Measurements from ENCODE around the gene ZFYVE21.

The ZFYVE21 gene

DNA sequence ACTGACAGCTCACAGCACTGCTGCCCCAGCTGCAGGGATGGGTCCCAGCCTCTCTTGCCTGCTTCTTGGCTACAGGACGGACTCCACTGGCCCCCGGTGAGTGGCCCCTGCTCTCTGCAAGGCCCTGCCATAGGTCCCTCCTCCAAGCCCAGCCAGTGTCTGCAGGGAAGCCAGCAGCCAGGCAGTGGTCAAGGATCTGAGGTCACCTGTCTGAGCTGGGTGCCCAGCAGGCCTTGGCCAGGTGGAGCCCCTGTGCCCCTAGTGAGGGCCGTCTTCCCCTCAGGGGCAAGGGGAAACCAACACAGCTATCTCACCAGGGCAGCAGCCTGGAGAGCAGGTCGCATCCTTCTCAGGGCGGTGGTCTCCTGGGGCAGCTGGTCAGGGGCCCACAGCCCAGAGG is 13.5 kb upstream of the ZFYVE21 start:
- H3K4me3 ChIP-seq (ENCODE audit: low read depth, low read length), result no peak overlapping the region
- TF ChIP-seq, protein P1, sequence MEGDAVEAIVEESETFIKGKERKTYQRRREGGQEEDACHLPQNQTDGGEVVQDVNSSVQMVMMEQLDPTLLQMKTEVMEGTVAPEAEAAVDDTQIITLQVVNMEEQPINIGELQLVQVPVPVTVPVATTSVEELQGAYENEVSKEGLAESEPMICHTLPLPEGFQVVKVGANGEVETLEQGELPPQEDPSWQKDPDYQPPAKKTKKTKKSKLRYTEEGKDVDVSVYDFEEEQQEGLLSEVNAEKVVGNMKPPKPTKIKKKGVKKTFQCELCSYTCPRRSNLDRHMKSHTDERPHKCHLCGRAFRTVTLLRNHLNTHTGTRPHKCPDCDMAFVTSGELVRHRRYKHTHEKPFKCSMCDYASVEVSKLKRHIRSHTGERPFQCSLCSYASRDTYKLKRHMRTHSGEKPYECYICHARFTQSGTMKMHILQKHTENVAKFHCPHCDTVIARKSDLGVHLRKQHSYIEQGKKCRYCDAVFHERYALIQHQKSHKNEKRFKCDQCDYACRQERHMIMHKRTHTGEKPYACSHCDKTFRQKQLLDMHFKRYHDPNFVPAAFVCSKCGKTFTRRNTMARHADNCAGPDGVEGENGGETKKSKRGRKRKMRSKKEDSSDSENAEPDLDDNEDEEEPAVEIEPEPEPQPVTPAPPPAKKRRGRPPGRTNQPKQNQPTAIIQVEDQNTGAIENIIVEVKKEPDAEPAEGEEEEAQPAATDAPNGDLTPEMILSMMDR (IDR thresholded peaks at IDR 0.05; ENCODE audit: borderline replicate concordance, insufficient read depth, low read depth, low read length), result no peak

DNA sequence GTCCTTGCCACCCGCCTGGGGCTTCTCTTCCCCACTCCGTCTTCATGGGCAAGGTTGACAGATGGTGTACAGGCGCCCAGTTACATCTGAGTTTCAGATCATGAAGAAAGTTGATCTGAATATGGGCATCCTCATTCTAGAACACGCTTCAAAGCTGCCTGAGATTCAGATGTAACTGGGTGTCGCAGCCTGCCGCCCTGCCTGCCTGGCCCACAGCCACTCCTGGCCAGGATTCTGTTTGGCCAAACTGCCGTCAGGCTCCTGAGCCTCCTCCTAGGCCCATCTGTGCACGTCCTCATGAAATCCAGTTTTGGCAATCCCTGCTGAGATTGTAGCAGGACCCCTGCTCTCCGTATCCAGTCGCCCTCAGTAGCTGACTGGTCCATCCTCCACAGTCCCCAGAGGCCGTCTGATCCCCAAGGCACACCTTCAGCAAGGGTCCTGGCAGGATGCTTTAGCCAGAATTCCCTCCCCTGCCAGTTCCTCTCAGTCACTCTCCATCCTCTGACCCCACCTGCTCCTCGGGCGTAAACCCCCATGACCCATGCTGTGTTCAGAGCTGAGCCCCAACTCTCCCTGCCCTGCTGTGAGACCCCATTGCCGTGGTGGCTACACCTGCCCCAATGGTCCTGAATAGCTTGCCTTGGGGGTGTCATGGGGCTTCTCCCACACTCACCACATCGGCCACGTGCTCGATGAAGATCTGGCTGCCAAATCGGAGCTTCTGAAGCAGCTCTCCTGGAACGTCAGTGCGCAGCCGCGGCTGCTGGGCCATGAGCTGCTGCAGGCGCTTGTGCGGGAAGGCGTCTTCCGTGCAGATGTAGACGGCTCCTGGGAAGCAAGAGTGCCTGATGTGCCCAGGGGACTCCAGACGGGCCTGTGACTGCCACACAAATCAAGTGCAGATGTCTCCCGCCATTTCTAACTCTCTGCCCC is 12.8 kb upstream of the ZFYVE21 start:
- TF ChIP-seq, protein P1 (IDR thresholded peaks at IDR 0.05; ENCODE audit: borderline replicate concordance, insufficient read depth, low read depth, low read length), result no peak
- no peak overlapping the region for H3K4me3 ChIP-seq (ENCODE audit: low read depth, low read length)

DNA sequence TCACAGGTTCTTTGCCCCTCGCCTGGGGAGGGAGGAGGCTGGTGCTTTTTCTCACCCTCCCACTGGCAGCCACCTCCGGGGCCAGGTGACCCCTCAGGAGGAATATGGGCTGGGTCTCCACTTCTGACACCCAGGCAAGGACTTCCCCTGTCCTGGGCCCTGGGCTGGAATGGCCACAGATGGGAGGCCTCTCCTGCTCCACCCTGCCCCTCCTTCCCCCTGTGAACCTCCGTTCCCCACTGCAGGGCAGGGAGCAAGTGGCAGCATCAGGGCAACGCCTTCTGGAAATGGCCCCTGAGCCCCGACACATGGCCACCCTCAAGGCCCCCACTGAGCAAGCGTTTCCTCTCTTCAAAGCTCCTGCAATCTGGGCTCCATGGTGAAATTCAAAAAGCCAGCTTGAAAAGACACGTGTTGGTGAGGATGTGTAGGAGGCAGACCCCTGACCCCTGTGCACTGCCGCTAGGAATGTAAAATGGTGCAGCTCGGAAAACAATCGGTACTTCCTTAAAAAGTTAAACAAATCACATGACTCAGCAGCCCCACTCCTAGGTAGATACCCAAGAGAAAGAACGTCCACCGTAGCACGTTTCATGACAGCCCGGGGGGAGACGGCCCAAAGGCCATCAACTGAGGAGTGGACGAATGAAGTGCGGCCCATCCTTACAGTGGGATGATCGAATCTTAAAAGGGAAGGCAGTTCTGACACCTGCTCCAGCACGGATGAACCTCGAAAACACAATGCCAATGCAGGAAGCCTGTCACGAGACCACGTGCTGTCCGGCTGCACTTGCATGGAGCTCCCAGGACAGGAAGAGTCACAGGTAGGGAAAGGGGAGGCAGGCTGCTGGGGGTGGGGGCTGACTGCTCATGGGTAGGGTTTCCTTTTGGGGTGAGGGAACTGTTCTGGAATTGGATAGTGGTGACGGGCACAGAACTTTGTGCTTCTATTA is 11.9 kb upstream of the ZFYVE21 start:
- H3K4me3 ChIP-seq (ENCODE audit: low read depth, low read length), result no peak overlapping the region
- TF ChIP-seq, protein P1 (IDR thresholded peaks at IDR 0.05; ENCODE audit: borderline replicate concordance, insufficient read depth, low read depth, low read length), result no peak

GRCh38 chr14:103704708-103705107 is 10.9 kb upstream of the ZFYVE21 start:
- TF ChIP-seq, protein P1 (IDR thresholded peaks at IDR 0.05; ENCODE audit: borderline replicate concordance, insufficient read depth, low read depth, low read length), result no peak

GRCh38 chr14:103705118-103705503 is 10.5 kb upstream of the ZFYVE21 start:
- H3K4me3 ChIP-seq (ENCODE audit: low read depth, low read length), result no peak overlapping the region
- TF ChIP-seq, protein P1 (IDR thresholded peaks at IDR 0.05; ENCODE audit: borderline replicate concordance, insufficient read depth, low read depth, low read length), result no peak

More at GRCh38 chr14:103704708-103705107, 10.9 kb upstream of the ZFYVE21 start:
- H3K4me3 ChIP-seq (ENCODE audit: low read depth, low read length), result no peak overlapping the region

- TF ChIP-seq, protein P1 (IDR thresholded peaks at IDR 0.05; ENCODE audit: borderline replicate concordance, insufficient read depth, low read depth, low read length), result no peak
- no peak overlapping the region for H3K4me3 ChIP-seq (ENCODE audit: low read depth, low read length)
Measured at GRCh38 chr14:103705504-103706284, 9.9 kb upstream of the ZFYVE21 start.
